GM23338 (cell line): ENCODE measurements around the gene HECTD1. TPM values are rescaled to one million over a fixed set of nuclear protein-coding genes. Genes with fewer than 3 reads are reported as not detected.

Experiments
- ATAC-seq: fragments of 200-7000 bp; cut with Tn5 transposase; 3 replicates; pipeline ENCODE4 v1.9.1; 2020
- DNase-seq: peaks from one replicate; pipeline ENCODE4 v3.0.0-alpha.2; 2015; ENCODE audit warnings: low spot score
- H2AFZ ChIP-seq: fragments of 200-600 bp; sonication (generic); 2 replicates; pipeline ENCODE4 v1.8.0; 2016; ENCODE audit warnings: antibody characterized with exemption, mild to moderate bottlenecking, moderate library complexity
- H3F3A ChIP-seq: fragments of 200-600 bp; sonication (generic); replicated peaks from 2 replicates; pipeline ENCODE4 v1.8.0; 2017; ENCODE audit warnings: antibody characterized with exemption, mixed run types, low read depth
- H3K27ac ChIP-seq: fragments of 200-600 bp; sonication (generic); 2 replicates; pipeline ENCODE4 v1.6.1; 2016; ENCODE audit warnings: low read depth
- H3K27me3 ChIP-seq: fragments of 200-600 bp; sonication (generic); 2 replicates; pipeline ENCODE4 v1.8.0; 2016; ENCODE audit warnings: mild to moderate bottlenecking, mixed run types, moderate library complexity; ENCODE audit not compliant: insufficient read depth
- H3K36me3 ChIP-seq: fragments of 200-600 bp; sonication (generic); 2 replicates; pipeline ENCODE4 v1.8.0; 2016; ENCODE audit warnings: mild to moderate bottlenecking; ENCODE audit not compliant: insufficient read depth
- H3K4me1 ChIP-seq: fragments of 200-600 bp; sonication (generic); 2 replicates; pipeline ENCODE4 v1.8.0; 2016; ENCODE audit warnings: mild to moderate bottlenecking, moderate library complexity; ENCODE audit not compliant: insufficient read depth
- H3K4me2 ChIP-seq: fragments of 200-600 bp; sonication (generic); 2 replicates; pipeline ENCODE4 v1.7.1; 2017; ENCODE audit warnings: mixed run types
- H3K4me3 ChIP-seq: fragments of 200-600 bp; sonication (generic); 2 replicates; pipeline ENCODE4 v1.6.1; 2016; ENCODE audit warnings: mixed run types
- H3K79me2 ChIP-seq: fragments of 200-600 bp; sonication (generic); replicated peaks from 2 replicates; pipeline ENCODE4 v1.8.0; 2017; ENCODE audit warnings: mild to moderate bottlenecking; ENCODE audit not compliant: insufficient read depth
- H3K9me2 ChIP-seq: fragments of 200-600 bp; sonication (generic); 2 replicates; pipeline ENCODE4 v1.8.0; 2017; ENCODE audit not compliant: insufficient read depth
- H4K20me1 ChIP-seq: fragments of 200-600 bp; sonication (generic); replicated peaks from 2 replicates; pipeline ENCODE4 v1.8.0; 2017; ENCODE audit warnings: mild to moderate bottlenecking; ENCODE audit not compliant: insufficient read depth
- H3K27ac Mint-ChIP-seq: 2 replicates; pipeline ENCODE4 v1.8.0; 2020; ENCODE audit warnings: inconsistent platforms, mild to moderate bottlenecking, moderate library complexity, mixed read lengths
- H3K27me3 Mint-ChIP-seq: 3 replicates; pipeline ENCODE4 v1.8.0; 2022; ENCODE audit warnings: low read depth, mild to moderate bottlenecking, moderate library complexity, mixed read lengths, inconsistent platforms; ENCODE audit not compliant: insufficient read depth, poor library complexity
- H3K36me3 Mint-ChIP-seq: 3 replicates; pipeline ENCODE4 v1.8.0; 2021; ENCODE audit warnings: low read depth, mild to moderate bottlenecking, inconsistent platforms, moderate library complexity, mixed read lengths
- H3K4me1 Mint-ChIP-seq: 3 replicates; pipeline ENCODE4 v1.8.0; 2020; ENCODE audit warnings: mild to moderate bottlenecking, inconsistent platforms, mixed read lengths
- H3K4me3 Mint-ChIP-seq: 3 replicates; pipeline ENCODE4 v1.8.0; 2021; ENCODE audit warnings: moderate library complexity, mild to moderate bottlenecking, inconsistent platforms, mixed read lengths
- H3K9me3 Mint-ChIP-seq: 3 replicates; pipeline ENCODE4 v1.8.0; 2020; ENCODE audit warnings: moderate library complexity, mild to moderate bottlenecking, inconsistent platforms, mixed read lengths
- CREB1 ChIP-seq: fragments of 250-450 bp; sonication (Bioruptor Pico); IDR thresholded peaks from 2 replicates; pipeline ENCODE4 v1.5.0; 2020; ENCODE audit warnings: low read depth, mild to moderate bottlenecking, moderate library complexity
- CTCF ChIP-seq, 2 experiments: fragments of 200-600 bp in 1 of 2; sonication (generic) in 1 of 2; conservative IDR thresholded peaks; 2 replicates each; pipeline versions ENCODE4 v1.5.1 to v1.6.1; 2016 to 2017; ENCODE audit warnings: antibody characterized with exemption in 2 of 2, low read depth in 2 of 2, mild to moderate bottlenecking in 2 of 2, moderate library complexity in 1 of 2
- ETS1 ChIP-seq: IDR thresholded peaks from 2 replicates; pipeline ENCODE4 v1.6.1; 2016; ENCODE audit warnings: antibody characterized with exemption
- EZH2 ChIP-seq: fragments of 200-600 bp; sonication (generic); IDR thresholded peaks from one replicate; pipeline ENCODE4 v1.8.0; 2017; ENCODE audit warnings: antibody characterized with exemption, mild to moderate bottlenecking, low read depth; ENCODE audit not compliant: unreplicated experiment
- EZH2phosphoT487 ChIP-seq: fragments of 200-600 bp; sonication (generic); IDR thresholded peaks from one replicate; pipeline ENCODE4 v1.8.1; 2018; ENCODE audit warnings: antibody characterized with exemption; ENCODE audit not compliant: unreplicated experiment
- JUNB ChIP-seq: IDR thresholded peaks from one replicate; pipeline ENCODE4 v1.6.1; 2016; ENCODE audit warnings: antibody characterized with exemption; ENCODE audit not compliant: unreplicated experiment
- NANOG ChIP-seq: IDR thresholded peaks from 2 replicates; pipeline ENCODE4 v1.6.1; 2016; ENCODE audit warnings: antibody characterized with exemption, borderline replicate concordance
- POLR2AphosphoS5 ChIP-seq: IDR thresholded peaks from 2 replicates; pipeline ENCODE4 v1.6.1; 2016; ENCODE audit warnings: antibody characterized with exemption, low read depth
- REST ChIP-seq: IDR thresholded peaks from one replicate; pipeline ENCODE4 v1.6.1; 2018; ENCODE audit warnings: antibody characterized with exemption; ENCODE audit not compliant: unreplicated experiment
- STAT1 ChIP-seq: IDR thresholded peaks from one replicate; pipeline ENCODE4 v1.6.1; 2016; ENCODE audit warnings: antibody characterized with exemption; ENCODE audit not compliant: unreplicated experiment
- ZNF114 ChIP-seq: fragments of 250-450 bp; sonication (Bioruptor Pico); IDR thresholded peaks from 2 replicates; pipeline ENCODE4 v1.5.0; 2020; ENCODE audit warnings: mild to moderate bottlenecking, moderate library complexity
- ZNF331 ChIP-seq: fragments of 250-450 bp; sonication (Bioruptor Pico); IDR thresholded peaks from 2 replicates; pipeline ENCODE4 v1.5.0; 2020; ENCODE audit warnings: low read depth, mild to moderate bottlenecking, moderate library complexity
- ZNF462 ChIP-seq: fragments of 250-450 bp; sonication (Bioruptor Pico); IDR thresholded peaks from 2 replicates; pipeline ENCODE4 v1.5.0; 2020; ENCODE audit warnings: mild to moderate bottlenecking, moderate library complexity
- polyA plus RNA-seq: library from polyadenylated mRNA; unstranded; fragments of >200 nt; fragmentation: Nextera tagmentation; extraction: Ambion mirVana; gene quantifications from 2 replicates; pipeline ENCODE4 v1.2.1, GENCODE V29; 2016
- total RNA-seq: library from RNA; depleted of rRNA; stranded (reverse); fragments of >200 nt; shearing (Covaris generic); gene quantifications from 2 replicates; pipeline ENCODE4 v1.2.3, GENCODE V29; 2014

Gene HECTD1
- total and polyA plus RNA-seq, 2 experiments from 2014 or later = 42.1 to 132 TPM

- no peaks in the 10 kb centered on the region for H4K20me1 ChIP-seq
- no peak overlapping the region for H3K4me2 ChIP-seq
- no peaks in the 10 kb centered on the region for H3K27me3 ChIP-seq
- H3K79me2 ChIP-seq = no peaks in the 10 kb centered on the region
- peaks cover 10% of the 10 kb centered on the region; the same call in 1 of the 2 replicates for H3K36me3 ChIP-seq
- Mint-ChIP-seq H3K27ac (no peak overlapping the region), H3K9me3 (no peaks in the 10 kb centered on the region), H3K36me3 (peaks cover 36% of the 10 kb centered on the region), H3K4me3 (no peak overlapping the region), H3K4me1 (peaks cover 20% of the 10 kb centered on the region), H3K27me3 (no peaks in the 10 kb centered on the region)
- H3K4me3 ChIP-seq = no peak overlapping the region
- no peaks in the 10 kb centered on the region for H3F3A ChIP-seq
- no peak overlapping the region for H2AFZ ChIP-seq
- no peak for TF ChIP-seq POLR2AphosphoS5
- no peak for TF ChIP-seq EZH2
- TF ChIP-seq CTCF (conservative IDR thresholded peaks at IDR 0.05; ENCODE audit: low read depth in 2 of 2) = no peak
- TF ChIP-seq CREB1 (CRISPR knock-in tag) = no peak
- TF ChIP-seq STAT1 = no peak
- no peak for TF ChIP-seq JUNB
- no peak for TF ChIP-seq ZNF462 (CRISPR knock-in tag)
- no peak for TF ChIP-seq ZNF331 (CRISPR knock-in tag)
- TF ChIP-seq ETS1 = no peak
- TF ChIP-seq REST = no peak
- no peak for TF ChIP-seq ZNF114 (CRISPR knock-in tag)
- TF ChIP-seq EZH2phosphoT487 = no peak
- no peak for TF ChIP-seq NANOG
- H3K9me2 ChIP-seq = no peaks in the 10 kb centered on the region
- peaks cover 11% of the 10 kb centered on the region for H3K4me1 ChIP-seq
- ATAC-seq (no peak), DNase-seq (no peak)
- H3K27ac ChIP-seq = no peak overlapping the region
These were observed 80.9 kb downstream of the HECTD1 start for GRCh38 chr14:31126680-31127079.
